GM20000 (cell line): ENCODE results near the gene SHC4.

Source experiments
- DNase-seq: peaks from one replicate; pipeline ENCODE4 v3.0.0; 2012; ENCODE audit warnings: low spot score
- TF ChIP-seq, protein P1 (sequence below): IDR thresholded peaks from 2 replicates; pipeline ENCODE4 v1.5.1; 2012; ENCODE audit warnings: mild to moderate bottlenecking, control low read depth; ENCODE audit errors: extremely low read depth, missing control alignments

Gene SHC4

DNA sequence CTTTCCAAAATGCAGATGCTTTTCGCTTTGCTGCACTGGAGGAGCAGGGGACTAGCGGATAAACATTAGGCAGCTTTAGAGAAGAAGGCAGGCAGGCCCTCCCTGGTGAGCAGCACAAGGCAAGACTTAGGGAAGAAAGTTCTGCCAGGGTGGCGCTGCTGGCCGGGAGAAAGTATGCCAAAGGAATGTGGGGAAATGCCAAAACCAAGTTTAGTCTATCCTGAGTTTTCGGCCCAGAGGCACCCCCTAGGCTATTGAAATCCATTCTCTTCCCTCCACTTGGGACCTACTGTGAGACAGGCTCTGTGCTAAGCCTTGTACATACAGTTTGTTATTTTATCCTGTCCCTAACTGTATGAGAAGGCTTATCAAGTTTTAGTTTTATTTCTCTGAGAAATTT is 9.2 kb downstream of the SHC4 start:
- DNase-seq = no peak
- TF ChIP-seq, protein P1, sequence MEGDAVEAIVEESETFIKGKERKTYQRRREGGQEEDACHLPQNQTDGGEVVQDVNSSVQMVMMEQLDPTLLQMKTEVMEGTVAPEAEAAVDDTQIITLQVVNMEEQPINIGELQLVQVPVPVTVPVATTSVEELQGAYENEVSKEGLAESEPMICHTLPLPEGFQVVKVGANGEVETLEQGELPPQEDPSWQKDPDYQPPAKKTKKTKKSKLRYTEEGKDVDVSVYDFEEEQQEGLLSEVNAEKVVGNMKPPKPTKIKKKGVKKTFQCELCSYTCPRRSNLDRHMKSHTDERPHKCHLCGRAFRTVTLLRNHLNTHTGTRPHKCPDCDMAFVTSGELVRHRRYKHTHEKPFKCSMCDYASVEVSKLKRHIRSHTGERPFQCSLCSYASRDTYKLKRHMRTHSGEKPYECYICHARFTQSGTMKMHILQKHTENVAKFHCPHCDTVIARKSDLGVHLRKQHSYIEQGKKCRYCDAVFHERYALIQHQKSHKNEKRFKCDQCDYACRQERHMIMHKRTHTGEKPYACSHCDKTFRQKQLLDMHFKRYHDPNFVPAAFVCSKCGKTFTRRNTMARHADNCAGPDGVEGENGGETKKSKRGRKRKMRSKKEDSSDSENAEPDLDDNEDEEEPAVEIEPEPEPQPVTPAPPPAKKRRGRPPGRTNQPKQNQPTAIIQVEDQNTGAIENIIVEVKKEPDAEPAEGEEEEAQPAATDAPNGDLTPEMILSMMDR = no peak

- DNase-seq = no peak
- TF ChIP-seq, protein P1 = no peak
Measured at GRCh38 chr15:48946840-48947187, 16.9 kb downstream of the SHC4 start.

DNA sequence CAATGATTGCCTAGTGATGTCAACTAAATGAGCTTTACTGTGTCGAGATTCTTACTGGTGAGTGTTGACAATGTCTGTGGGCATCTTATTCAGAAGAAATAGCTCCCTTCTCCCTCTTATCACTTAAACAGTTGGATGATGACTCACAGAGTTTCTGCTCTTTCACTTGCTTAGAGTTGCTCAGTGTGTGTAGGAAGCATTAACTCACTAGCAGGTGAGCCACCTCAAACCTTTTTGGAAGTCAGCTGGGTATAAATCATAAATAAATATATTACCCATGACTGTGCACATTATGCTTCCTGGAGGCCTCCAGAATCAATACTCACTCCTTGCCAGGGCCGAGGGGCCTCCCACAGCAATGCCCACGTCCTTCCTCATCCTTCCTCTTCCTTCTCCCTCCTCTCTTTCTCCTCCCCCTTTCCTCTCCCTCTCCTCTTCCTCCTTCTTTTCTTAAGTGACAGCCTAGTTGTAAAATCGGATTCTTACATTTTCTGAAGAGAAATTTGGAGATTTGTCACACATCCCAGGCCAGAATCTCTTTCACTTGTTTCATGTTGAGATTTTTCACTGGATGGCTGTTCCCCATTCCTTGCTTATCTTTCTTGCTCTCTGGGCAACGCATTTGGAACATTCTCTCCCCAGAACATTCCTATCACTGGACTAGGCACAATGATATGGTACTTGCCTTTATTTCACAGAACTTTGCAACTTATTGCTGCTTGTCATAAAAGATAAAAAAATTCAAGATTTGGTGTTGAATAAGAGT is 17.5 kb downstream of the SHC4 start:
- no peak for DNase-seq
- TF ChIP-seq, protein P1 = no peak

DNA sequence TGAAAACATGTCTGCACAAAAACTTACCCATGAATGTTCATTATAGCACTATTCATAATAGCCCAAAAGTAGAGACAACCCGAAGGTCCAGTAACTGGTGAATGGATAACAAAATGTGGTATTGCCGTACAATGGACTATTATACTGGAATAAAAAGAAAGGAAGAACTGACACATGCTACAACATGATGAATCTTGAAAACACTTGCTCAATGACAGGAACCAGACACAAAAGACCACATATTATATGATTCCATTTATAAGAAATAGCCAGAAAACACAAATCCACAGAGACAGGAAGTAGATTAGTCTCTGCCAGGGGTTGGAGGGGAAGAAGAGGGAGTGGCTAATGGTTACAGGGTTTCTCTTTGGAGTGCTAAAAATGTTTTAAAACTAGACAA is 18.3 kb downstream of the SHC4 start:
- no peak for DNase-seq
- TF ChIP-seq, protein P1 = no peak

GRCh38 chr15:48941904-48942303 is 21.8 kb downstream of the SHC4 start:
- TF ChIP-seq, protein P1 = no peak
- DNase-seq = no peak

- peak; percentile 62 for DNase-seq
- TF ChIP-seq, protein P1 = no peak
Measured at GRCh38 chr15:48940508-48940907, 23.2 kb downstream of the SHC4 start.

GRCh38 chr15:48939648-48940047 is 24.1 kb downstream of the SHC4 start:
- TF ChIP-seq, protein P1 = no peak
- no peak for DNase-seq
